Measurements from ENCODE around the gene FAM229B. TPM values are rescaled to one million over a fixed set of nuclear protein-coding genes. Genes with fewer than 3 reads are reported as not detected.
"Not testable (repeated sequence)": the region's sequence is repeated elsewhere in the genome, so short reads cannot be mapped to it uniquely, and the experiment has no call there.

The FAM229B gene, protein sequence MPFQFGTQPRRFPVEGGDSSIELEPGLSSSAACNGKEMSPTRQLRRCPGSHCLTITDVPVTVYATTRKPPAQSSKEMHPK
- 12.1 TPM for total RNA-seq

- DNase-seq, result peak; percentile 98
Measured at GRCh38 chr6:112087136-112087911, at the start of gene FAM229B, which contains the start of gene TUBE1. Gene FAM229B, plus strand, starts transcription at chr6:112087591. Its CDS starts 11,693 bp downstream, at chr6:112099284. Gene TUBE1, minus strand, starts transcription at chr6:112087482. Its CDS starts 48 bp downstream, at chr6:112087434.

GRCh38 chr6:112037783-112038216 lies 49.6 kb upstream of the FAM229B start:
- no peak for DNase-seq

DNA sequence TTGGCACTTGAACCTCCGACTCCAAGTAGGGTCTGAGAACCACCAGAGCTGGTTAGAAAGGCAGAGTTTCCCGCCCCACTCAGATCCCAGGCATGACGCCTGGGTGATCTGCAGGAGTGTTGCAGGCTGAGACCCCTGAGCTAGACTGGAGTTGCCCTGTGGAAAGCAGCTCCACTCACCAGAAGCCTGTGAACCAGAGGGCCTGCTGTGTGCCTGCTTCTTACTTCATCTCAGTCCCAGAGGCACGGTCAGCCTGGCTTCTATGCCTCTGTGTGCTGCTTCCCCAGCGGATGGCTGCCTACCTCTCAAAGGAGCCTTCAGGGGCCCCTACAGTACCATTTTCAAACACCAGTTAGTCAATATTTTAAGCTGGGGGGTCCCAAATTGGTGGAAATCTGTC lies 49.1 kb upstream of the FAM229B start:
- no peak for DNase-seq

GRCh38 chr6:112038756-112039430 lies 48.5 kb upstream of the FAM229B start:
- DNase-seq, result no peak

- no peak for DNase-seq
Measured at GRCh38 chr6:112039431-112039770, 48.0 kb upstream of the FAM229B start.

GRCh38 chr6:112040956-112041355 lies 46.4 kb upstream of the FAM229B start:
- no peak for DNase-seq

GRCh38 chr6:112041535-112041934 lies 45.9 kb upstream of the FAM229B start:
- no peak for DNase-seq

DNA sequence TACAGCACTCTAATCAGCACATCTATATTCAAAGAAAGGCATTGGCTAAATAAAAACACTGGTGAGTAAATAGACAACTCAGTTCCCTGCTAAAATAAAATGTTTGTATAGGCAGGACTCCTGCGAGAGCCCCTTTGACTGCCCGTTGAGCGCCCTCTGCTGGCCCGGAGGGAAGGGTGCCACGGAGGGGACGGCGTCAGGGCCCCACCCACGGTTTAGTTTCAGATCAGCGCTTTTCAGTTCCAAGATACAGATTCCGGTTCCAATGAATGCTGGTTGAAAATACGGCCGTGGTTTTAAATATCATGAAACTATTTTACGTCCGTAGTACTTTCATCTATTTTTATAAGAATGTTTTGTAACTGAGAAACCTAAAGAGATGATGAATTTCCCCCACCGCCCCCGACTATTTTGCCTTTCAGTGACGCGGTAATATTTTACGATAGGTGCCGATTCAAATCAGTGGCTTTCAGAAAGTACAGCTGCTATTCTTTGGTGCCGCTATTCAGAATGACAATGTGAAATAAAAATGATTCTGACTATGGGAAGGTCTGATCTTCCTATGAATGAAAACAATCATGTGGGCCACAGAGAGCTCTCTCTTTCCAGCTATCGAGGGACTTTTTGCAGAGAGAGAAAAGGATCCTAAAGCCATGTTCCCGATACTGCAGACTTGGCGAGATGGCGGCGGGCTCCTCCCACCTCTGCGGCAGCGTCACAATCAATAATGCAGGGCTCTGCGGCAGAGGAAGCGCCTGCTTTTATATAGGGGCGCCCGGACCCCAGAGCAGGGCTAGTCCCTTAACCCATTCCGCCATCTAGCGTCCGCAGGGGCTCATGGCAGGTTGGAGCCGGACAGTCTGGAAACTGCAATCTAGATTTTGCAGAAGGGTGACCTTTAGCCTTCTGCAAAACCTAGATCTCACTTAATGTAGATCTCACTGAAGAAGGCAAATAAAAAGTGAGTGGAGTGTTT lies 44.1 kb upstream of the FAM229B start:
- DNase-seq, result peak; percentile 98

DNA sequence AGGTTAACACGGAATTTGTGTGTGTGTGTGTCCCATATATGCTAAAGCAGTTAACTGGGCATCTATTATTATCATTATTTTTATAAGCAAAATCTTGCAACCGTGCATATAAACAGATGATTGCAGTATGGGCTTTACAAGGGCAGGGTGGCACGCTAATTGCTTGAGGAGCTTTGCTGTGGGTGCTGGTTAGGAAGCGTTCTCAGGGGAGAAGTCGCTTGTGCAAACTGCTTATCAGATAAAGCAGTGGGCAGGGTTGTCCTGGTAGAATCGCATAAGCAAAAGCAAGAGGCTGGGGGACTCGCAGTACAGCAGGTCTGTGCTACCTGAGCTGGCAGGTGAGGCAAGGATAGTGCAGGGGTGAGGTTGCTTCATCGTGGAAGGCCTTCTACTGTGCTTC lies 43.2 kb upstream of the FAM229B start:
- DNase-seq, result no peak

DNA sequence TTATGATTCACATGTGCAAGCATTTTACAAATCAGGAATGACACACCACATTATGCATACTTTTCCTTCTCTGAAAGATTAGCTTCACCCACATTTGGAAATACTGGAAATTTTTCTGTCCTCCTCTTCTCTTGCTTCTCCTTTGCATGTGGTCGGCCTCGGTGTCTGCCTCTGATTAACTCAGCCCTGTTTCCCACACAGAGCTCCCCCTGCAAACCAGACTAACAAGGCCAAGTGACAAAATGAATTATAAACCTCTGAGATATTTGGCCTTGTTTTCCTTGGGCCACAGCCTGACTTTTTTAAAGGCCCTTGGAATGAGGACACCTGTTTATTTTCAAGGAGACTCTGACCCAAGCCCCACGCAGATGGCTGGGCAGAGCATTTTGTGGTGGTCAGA lies 42.5 kb upstream of the FAM229B start:
- no peak for DNase-seq

DNA sequence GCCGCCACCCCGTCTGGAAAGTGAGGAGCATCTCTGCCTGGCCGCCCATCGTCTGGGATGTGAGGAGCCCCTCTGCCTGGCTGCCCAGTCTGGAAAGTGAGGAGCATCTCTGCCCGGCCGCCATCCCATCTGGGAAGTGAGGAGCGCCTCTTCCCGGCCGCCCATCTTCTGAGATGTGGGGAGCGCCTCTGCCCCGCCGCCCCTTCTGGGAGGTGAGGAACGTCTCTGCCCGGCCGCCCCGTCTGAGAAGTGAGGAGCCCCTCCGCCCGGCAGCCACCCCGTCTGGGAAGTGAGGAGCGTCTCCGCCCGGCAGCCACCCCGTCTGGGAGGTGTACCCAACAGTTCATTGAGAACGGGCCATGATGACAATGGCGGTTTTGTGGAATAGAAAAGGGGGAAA lies 39.9 kb upstream of the FAM229B start:
- not testable (repeated sequence) for DNase-seq

DNA sequence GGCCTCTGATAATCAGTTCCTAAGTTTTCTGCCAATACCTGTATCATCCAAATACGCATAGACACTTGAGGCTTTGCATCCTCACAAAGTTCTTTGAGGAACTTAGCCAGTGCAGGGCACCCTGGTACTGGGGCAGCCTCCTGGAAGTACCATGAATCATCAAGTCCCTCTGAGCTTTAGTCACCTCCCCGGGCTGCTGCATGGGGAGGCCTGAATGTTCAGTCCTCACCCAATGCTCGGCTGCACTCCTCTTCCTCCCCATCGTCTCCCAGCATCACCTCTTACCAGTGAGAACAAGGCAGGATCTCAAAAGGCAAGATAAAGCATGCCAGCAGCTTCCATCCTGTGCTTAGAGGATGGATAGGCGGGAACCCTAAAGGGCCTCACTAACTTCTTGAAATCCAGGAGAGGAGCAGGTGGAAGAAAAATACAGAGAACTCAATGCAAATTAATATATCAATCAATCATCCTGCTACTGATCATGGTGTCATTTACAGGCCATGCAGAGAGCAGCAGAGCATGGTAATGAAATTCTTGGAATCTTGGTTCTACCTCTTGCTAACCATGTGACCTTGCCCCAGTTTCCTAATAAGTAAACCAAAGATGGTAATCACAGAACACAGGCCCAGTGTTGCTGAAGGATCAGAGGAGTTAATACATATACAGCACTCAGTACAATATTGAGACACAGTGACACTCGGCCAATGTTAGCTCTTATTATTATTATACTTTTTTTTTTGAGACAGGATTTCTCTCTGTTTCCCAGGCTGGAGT lies 38.2 kb upstream of the FAM229B start:
- no peak for DNase-seq

DNA sequence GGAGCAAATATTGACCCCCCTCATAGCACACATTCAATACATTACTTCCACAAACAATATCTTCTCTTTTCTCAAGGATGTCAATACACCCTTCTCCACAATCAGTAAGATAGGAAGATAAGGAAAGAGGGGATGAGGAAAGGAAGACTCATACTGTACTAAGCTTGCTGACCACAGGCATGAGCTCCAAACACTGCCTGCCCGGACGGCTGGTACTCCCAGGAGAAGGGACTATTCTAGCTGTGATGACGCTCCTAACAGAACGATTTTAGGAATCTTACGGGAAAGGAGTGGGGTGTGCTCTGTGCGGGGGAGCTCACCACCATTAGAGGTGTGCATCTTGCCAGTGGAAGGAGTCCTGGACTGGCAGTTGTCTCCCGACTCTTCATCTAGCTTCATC lies 37.4 kb upstream of the FAM229B start:
- DNase-seq, result no peak

DNA sequence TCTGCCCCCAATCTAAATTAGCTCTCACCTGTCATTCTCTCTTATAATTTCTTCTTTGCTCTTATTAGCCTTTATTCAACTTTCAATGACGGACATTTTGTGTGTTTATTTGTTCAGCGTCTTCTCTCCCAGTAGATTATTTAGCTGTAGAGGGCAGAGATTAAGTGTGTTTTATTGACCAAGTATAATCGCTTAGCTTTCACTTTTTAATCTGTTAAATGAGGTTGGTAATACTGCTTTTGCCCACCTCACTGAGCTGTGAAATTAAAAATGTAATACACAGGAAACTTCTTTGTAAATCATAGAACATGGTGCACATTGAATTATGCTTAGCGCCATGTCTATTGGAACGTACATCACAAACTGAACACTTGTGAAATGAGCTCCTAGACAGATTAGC lies 37.0 kb upstream of the FAM229B start:
- DNase-seq, result no peak

- not testable (repeated sequence) for DNase-seq
Measured at GRCh38 chr6:112051251-112051740, 36.1 kb upstream of the FAM229B start.

DNA sequence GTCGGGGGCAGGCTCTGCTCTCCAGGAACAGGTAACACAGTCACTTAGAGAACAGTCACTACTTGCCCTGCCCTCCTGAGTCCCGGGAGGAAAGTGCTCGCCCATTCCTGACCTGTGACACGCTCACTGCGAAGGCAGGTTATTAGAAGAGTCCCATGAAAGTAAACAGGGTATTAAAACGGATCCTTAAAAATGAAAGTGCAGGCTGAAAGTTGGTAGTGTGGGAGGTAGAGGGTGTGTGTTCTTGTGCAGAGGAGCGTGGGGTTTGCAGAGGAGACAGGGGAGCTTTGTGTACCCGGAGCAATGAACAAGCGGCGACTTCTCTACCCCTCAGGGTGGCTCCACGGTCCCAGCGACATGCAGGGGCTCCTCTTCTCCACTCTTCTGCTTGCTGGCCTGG lies 33.4 kb upstream of the FAM229B start, which contains the start of gene CCN6:
Gene CCN6 (plus strand): TSS at position 104 of the 400 bp plus-strand sequence. CDS start 254 bp downstream, at position 358.
- DNase-seq, result no peak

DNA sequence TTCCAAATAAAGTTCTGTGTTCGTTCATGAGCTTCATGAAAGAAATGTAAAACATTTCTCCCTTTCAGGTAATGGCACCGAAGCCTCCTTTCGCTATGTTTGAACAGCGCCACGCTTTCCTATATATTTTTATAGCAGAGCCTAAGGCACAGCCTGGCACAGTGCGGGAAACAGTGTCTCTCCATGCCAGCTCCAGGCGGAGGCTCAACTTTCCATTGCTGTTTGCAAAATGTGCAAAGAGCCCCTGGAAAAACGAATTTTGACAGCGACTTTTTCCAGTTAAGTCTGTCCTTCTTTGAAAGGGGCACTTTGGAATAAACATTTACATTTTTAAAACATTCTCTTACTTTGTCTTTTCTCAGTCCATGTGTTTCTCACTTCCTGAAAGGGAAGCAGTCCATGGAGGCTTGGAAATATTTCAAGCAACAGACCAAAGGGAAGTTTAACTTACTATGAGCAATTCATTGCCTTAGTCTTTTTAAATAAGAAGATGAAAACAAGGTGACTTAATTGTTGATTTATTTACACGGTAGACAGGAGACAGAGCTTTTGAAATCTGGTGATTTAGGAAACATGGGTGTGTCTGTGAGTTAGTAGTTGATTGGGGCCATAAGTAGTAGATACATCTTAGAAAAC lies 32.7 kb upstream of the FAM229B start:
- DNase-seq, result peak; percentile 43

- DNase-seq, result no peak
Measured at GRCh38 chr6:112058243-112059032, 29.0 kb upstream of the FAM229B start.

- DNase-seq, result no peak
Measured at GRCh38 chr6:112061605-112062004, 25.8 kb upstream of the FAM229B start.

GRCh38 chr6:112062966-112063365 lies 24.4 kb upstream of the FAM229B start:
- DNase-seq, result no peak
